Activated CD4-positive, alpha-beta T cell treated with anti-CD3 and anti-CD28 coated beads, Interleukin-2, Interleukin-4, amounts not matched to agents 100 ng/mL and 50 ng/mL, durations not matched to agents 16 hours and 8 hours (primary cell): Measurements from ENCODE around the gene COX7B2.

Experiments used
- DNase-seq: peaks from one replicate; pipeline ENCODE4 v3.0.0-alpha.2; 2020; ENCODE audit warnings: low spot score

COX7B2 gene

DNA sequence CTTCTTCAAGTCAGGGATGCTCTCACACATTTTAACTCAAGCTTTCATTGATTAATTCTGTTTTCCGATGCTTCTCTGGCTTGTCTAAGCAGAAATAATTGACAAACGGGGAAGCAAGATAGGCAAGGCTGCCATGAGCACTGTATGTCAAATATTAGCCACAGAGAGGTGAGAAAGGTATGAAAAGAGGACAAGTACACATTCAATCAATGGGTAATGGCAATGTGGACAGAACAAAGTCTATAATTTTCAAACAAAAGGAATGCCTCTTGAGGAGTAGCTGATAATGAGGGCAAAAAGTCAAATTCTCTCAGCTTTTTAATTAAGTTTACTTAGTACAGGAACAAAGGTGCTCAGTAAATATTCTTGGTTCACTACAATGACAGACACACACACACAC, 19.6 kb downstream of the COX7B2 start:
- no peak for DNase-seq

DNA sequence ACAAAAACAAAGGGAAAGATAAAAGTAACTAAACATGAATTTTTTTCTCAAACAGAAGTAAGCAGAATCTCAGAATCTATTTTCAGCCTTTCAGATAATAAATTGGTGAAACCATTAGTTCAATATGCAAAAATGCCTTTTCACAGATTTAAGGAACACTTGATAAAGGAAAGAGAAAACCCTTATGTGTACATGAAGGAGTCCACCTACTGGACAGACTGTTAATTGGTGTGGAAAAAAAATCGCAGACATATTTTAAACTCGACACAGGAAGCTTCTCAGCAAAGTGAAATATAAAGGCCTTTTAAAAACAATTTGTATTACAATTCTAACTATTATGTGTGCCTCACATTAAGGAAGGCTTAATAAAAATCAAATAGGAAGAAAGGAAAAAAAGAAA, 22.3 kb downstream of the COX7B2 start:
- DNase-seq, result no peak

- DNase-seq, result no peak
Observed at GRCh38 chr4:46878641-46879040, 30.4 kb downstream of the COX7B2 start.

DNA sequence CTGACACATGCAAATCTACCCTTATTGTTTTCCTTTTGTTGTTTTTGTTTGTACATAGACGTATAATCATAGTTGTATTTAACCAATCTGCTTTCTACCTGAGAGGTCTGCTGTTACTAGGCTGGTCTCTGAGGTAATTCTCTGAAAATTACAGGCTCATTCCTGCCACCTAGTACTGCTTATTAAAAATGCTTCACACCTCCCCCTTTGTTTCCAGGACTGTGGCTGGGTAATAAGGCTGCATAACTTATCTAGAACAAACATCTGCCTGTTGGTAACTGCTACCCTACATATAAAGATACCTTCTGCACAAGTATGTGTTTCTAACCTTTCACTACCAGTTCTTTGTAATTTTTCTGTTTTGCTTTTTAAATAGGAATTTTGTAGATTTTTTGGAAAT, 34.2 kb downstream of the COX7B2 start:
- no peak for DNase-seq

GRCh38 chr4:46870411-46870810, 38.6 kb downstream of the COX7B2 start:
- no peak for DNase-seq

DNA sequence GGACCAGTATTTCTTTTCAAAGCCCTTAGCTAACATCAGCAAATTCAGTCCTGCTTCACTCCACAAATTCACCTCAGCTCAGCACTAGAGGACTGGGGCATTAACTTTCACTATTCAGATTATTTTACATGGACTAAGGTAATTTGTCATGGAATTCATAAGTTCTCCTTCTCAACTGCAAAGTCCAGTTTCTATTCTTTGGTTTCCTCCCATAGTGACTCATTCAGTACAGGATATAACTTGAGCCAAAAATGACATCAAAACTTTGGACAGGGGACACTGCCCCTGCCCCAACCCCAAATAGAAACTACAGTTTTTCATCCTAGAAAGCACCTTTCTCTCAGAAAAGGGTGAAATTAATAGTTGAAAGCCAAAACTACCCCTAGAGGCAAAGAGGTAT, 52.7 kb downstream of the COX7B2 start:
- DNase-seq, result no peak

- DNase-seq, result no peak
Observed at GRCh38 chr4:46852800-46853199, 56.2 kb downstream of the COX7B2 start.

DNA sequence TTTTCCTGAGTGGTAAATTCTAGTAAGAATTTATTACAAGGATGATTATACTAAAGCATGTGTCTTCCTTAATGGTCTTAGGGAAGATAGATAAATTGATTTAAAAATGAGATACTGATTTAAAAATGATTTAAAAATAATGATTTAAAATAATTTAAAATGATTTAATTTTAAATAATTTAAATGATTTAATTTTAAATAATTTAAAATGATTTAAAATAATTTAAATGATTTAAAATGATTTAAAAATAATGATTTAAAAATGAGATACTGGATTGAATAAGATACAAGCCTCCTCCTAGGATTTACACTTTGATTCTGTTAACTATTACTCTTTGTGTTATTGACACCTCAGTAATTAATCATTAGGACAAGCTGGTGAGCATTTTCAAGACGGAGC, 59.0 kb downstream of the COX7B2 start:
- DNase-seq, result no peak

GRCh38 chr4:46844325-46844917, 64.6 kb downstream of the COX7B2 start:
- DNase-seq, result peak; percentile 47

- no peak for DNase-seq
Observed at GRCh38 chr4:46839128-46839527, 69.9 kb downstream of the COX7B2 start.

- DNase-seq, result no peak
Observed at GRCh38 chr4:46837639-46838038, 71.4 kb downstream of the COX7B2 start.

DNA sequence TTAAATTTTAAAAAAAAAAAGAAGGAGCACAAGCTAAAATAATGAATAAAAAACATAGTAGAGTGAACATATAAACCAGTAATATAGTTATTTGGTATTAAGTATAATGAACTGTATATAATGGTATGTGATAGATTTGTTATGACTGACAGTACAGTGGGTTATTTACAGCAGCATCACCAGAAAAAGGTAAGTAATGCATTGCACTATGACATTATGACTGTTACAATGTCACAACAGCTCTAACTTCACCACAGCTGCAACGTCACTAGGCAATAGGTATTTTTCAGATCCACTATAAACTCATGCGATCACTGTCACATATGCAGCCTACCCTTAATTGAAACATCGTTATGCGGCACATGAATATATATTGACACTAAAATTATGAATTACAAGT, 72.5 kb downstream of the COX7B2 start:
- DNase-seq, result no peak

GRCh38 chr4:46830971-46831454, 78.0 kb downstream of the COX7B2 start:
- no peak for DNase-seq

DNA sequence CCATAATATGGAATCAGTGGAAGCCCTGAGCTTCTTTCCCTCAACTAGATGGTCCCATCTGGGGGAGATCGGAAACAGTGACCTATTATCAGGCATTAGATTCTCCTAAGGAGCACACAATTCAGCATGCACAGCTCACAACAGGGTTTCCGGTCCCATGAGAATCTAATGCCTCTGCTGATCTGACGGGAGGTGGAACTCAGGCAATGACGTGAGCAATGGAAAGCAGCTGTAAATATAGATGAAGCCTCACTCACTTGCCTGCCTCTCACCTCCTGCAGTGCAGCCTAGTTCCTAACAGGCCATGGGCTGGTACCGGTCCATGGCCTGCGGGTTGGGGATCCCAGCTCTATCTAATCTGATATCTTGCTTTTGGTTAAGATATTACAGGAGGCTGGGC, 88.9 kb downstream of the COX7B2 start:
- no peak for DNase-seq

DNA sequence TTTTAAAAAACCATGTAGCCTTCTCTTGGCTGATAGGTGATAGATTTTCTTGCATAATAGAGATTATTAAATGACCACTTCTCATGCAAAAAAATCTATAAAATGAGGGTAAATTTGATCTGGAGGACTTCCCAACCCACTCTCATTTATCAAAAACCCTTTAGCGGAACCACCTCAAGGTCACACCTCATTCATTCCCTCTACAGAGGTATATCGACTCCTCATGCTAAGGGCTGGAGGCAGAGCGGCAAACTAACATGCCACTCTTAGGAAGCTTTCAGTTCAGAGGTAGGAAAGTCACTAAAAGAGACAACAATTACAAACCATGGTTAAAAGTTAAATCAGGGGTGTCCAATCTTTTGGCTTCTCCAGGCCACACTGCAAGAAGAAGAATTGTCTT, 90.0 kb downstream of the COX7B2 start:
- no peak for DNase-seq

DNA sequence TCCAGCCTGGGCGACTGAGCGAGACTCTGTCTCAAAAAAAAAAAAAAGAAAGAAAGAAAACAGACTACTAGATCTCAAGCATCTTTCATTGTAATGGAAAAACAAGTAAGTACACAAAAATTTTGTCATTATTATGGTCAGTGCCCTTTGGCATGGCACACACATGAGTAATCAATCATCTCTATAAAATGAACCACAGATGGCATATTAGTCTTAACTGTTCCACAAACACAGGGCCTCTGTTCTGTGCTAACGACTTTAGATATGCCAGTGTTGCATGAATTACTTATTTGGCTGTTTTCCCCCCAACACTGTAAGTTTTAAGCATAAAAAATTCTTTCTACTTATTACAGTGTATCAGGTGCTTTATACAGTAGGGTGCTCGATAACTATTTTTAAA, 90.4 kb downstream of the COX7B2 start:
- no peak for DNase-seq

DNA sequence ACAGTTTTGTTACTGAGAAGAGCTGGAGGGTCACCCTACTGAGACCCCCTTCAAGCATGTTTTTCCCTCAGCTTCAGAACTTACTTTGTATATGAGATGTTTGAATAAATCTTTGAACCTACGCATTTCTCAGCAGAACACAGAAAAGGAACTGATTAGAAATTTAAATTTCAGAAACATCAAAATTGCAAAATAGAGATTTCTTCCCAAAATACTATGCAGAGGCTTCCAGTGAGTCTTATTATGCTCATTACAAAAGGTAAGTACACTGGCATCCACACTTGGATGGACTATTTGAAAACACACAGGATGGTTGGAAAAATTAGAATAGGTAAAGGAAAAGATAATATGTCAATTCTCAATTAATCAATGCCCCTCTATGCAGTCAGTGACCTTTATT, 91.2 kb downstream of the COX7B2 start:
- no peak for DNase-seq

DNA sequence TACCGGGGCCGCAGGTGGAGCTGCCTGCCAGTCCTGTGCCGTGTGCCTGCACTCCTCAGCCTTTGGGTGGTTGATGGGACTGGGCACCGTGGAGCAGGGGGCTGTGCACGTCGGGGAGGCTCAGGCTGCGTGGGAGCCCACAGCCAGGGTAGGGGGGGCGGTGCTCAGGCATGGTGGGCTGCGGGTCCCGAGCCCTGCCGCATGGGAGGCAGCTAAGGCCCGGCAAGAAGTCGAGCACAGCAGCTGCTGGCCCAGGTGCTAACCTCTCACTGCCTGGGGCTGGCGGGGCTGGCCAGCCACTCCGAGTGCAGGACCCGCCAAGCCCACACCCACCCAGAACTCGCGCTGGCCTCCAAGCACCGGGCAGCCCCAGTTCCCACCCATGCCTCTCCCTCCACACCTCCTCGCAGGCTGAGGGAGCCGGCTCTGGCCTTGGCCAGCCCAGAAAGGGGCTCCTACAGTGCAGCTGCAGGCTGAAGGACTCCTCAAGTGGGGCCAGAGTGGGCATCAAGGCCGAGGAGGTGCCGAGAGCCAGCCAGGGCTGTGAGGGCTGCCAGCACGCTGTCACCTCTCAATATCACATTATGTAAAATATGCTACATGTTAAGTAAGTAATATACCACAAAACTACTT, 104.1 kb downstream of the COX7B2 start:
- DNase-seq, result no peak

DNA sequence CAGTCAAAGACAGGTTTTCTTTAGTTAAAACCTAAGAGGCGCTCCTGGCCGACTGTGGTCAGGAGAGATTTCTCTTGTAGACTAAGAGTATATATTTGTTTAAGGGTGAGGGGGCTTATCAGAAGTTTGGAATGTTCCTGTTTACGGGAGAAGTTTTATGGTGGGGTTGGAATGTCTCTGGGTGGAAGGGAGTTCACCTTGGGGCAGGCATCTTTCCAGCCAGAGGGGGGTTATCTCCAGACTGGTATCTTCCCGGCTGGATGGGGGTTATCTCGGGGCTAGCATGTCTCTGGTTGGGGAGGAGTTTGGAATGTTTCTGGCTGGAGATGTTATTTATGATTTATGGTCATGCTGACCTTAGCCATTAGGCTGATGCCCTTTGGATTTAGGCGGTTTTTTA, 116.0 kb downstream of the COX7B2 start:
- DNase-seq, result no peak

DNA sequence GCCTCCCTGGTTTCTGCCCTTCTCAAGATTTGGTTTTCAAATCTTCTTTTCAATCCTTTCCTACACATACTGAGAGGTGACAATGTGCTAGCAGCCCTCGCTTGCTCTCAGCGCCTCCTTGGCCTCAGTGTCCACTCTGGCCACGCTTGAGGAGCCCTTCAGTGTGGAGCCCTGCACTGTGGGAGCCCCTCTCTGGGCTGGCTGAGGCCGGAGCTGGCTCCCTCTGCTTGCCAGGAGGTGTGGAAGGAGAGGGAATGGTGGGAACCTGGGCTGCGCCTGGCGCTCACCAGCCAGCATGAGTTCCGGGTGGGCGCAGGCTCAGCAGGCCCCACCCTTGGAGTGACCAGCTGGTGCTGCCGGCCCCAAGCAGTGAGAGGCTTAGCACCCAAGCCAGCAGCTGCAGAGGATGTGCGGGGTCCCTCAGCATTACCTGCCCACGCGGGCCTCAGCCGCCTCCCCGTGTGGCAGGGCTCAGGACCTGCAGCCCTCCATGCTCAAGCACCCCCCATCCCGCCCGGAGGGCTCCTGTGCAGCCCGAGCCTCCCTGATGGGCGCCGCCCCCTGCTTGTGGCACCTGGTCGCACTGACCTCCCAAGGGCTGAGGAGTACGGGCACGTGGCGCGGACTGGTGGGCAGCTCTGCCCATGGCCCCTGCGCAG, 127.5 kb downstream of the COX7B2 start:
- DNase-seq, result no peak

DNA sequence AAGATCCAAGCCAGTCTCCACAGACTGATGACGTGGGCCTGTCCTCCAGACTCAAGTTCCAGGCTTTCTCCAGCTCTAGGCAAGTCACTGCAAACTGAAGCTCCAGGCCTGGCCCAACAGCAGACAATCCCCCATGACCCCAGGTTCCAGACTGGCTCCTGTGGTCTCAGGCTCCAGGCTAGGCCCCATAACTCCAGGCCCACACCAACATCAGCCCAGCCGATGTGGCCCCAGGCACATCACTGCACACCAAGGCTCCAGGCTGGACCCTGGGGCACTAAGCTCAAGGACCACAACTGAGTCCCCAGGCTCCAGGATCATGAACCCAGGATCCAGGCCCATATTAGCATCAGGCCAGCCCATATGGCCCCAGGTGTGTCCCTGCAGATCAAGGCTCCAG, 143.6 kb downstream of the COX7B2 start:
- DNase-seq, result no peak

DNA sequence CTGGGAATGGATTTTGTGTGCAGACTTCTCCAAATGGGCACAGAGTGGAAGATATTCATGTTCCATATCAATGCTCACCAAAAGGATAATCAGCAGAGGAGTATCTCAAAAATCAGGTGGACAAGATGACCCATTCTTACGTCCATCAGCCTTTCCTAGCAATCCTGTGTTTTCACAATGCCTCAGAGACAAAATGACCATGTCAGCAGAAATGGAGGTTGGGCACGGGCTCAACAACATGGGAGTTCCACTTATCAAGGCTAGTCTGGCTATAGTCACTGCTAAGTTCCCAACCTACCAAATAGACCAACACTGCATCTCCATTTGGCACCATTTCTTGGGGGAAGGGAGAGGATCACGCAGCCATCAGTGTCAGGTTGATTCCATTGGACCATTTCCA, 179.0 kb downstream of the COX7B2 start:
- DNase-seq, result no peak

DNA sequence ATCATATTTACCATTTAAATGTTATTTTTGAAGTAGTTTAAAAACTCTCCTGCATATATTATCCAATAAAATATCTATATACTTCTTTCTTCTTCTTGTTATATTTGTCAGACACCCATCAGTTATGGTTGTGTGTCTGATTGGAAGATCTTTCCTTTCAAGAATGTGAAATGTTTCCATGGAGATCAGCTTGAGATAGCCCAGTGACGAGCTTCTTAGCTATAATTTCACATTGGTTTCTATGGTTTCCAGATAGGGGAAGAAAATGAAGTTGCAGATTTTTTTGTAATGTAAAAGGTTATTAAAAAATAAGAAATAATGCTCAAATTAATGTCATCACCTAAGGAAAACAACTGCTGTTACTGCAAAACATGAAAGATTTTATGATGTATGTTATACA, 189.0 kb downstream of the COX7B2 start:
- DNase-seq, result no peak

GRCh38 chr4:46717950-46718349, 191.1 kb downstream of the COX7B2 start:
- no peak for DNase-seq
